Measurements from ENCODE around the gene DBR1.

Gene DBR1

DNA sequence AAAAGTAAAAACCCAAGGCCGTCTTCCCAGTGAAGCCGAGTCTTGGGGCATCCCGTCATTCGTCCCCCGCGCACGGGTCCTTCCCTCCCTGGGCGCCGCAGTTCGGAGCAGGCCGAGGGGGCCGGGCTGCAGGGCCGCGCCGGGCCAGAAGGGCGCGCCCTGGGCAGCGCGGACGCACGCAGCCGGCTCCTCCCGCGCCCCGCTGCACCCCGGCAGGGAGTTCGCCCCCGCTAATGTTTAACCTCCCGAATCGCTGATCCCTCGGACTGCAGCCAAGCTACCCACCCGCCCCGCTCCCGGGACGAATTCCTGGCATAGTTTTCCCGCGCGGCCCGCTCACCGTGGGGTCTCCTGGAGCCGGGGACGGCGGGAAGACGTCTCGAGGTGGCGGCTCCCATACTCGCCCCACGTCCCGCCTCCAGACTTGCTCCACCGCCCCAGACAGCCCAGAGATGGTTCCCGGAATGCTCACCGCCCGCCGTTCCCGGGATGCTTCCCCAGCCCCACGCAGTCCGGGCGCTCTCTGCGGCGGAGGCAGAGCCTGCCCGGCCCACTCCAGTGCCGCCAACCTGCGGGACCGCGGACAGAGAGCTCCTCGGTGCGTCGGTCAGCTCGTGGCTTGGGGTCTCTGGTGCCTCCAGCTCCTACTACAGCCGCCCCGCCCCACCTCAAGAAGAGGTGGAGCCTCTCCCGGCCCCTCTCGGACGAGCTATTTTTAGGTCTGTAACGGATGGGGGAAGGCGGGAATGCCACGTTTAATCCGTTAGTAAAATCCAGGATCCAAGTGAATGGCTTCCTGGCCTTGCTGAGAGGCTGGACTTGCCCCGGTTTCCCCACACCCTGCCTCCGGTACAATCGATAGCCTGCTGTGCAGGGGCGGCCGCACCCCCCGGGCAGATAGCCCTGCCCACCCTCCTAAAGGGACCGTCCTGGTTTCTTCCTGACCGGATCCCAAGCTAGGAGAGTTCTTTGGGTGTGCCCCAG lies 59.4 kb downstream of the DBR1 start, which contains the start of gene DZIP1L:
Gene DZIP1L, minus strand, starts transcription at position 621 of the 984 bp plus-strand sequence. CDS start 11,637 bp downstream, outside the sequence.
- DNase-seq: no peak

DNA sequence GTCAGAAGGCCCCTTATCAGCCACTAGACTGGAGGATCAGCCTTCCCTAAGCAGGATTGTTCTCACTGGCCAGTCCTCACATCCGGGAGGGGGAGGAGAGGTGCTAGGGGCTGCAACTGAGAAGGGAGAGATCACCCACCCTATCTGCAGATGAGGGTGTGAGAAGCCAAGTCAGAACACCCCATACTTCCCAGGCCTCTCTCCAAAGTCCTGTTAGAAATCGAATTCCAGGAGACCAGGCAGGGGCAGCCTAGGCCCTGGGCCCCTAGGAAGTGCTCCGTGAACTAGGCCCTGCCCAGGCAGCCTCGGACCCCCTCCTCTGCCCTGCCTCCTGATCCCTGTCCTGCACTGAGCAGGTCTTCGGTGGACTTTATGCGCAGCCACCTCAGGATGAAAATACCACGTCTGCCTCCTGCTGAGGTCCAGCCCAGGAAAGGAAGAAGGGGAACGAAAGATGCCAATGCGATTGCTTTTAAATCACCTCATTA lies 60.2 kb downstream of the DBR1 start:
- no peak for DNase-seq

DNA sequence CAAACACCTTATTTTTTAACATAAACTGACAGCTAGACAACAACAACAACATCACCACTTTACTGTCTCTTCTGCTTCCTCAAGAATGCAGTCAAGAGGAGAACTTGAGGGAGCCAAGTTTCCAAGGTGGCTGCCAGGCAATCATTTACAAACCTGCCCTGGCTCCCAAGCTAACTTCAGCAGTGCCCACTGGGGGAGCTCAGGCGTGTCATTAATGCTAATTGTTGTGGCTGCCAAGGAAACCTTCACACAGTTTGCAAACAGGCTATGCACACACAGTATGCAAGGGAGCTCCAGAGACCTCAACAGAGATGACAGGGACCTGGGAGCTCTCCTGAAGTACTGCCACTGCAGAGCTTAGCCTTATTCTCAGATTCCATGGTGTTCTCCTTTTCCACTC lies 61.4 kb downstream of the DBR1 start:
- no peak for DNase-seq

DNA sequence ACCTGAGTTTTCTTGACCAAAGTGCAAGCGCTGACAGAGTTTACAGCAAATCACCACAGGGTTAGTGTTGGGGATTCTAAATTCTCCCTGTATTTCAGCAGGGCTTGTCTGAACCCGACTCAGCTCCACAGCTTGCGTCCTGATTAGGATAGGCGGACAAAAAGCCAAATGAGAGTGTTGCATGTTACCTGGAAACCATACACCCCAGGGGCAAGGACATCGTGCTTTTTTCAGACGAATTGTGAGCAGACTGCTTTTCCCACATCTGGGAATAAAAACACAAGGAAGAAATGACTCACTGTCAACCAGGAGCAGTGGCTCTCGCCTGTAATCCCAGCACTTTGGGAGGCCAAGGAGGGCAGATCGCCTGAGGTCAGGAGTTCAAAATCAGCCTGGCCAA lies 62.4 kb downstream of the DBR1 start:
- DNase-seq: no peak
